HG02852 (cell line): ENCODE results near the gene ZFPL1.
A peak's percentile ranks its signal among the peaks of the same experiment; 100 is the strongest.

Source experiments
- ATAC-seq: cut with Tn5 transposase; IDR thresholded peaks from one replicate; pipeline ENCODE4 v1.9.1; 2021; ENCODE audit warnings: mild to moderate bottlenecking, moderate library complexity; ENCODE audit not compliant: unreplicated experiment

ZFPL1 gene

DNA sequence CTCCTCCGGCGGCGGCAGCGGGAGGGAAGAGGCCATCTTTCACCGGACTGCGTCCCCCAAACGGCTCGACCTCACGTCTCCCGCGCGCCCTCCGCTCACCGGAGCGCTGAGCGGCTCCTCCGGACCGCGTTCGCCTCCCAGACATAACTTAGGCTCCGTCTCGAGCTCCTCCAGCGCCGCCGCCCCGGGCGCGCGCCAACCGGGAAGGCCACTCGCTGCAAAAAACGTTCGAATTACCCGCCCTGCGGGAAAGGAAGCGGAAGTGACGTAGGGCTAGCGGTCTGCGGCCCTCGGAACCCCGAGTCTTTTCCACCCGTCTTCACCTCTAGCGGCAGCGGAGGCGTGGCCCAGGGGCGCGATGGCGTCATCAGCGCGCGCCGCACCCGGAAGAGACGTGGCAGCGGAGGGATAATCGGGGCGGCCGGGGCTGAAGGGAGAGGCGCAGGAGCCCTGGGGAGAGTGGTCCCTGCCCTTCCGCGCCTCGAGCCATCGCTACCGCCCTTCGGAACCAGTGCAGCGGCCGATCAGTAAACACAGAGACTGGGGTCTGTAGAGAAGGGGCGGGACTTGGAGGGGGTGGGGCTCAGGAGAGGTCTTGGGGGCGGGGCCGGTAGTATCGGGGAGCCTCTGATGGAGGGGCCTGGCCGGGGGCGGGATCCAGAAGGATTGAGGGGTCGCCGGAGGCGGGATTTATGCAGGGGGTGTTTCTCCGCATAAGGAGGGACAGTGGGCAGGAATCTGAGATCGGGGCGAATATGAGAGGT is at the start of gene ZFPL1, which contains the start of gene CDCA5:
Gene ZFPL1 (plus strand): TSS at position 389 of the 764 bp plus-strand sequence. CDS start 477 bp downstream, outside the sequence.
Gene CDCA5 (minus strand): TSS at position 207 of the 764 bp plus-strand sequence. CDS start 62 bp downstream, at position 145.
- ATAC-seq = peak; percentile 68

DNA sequence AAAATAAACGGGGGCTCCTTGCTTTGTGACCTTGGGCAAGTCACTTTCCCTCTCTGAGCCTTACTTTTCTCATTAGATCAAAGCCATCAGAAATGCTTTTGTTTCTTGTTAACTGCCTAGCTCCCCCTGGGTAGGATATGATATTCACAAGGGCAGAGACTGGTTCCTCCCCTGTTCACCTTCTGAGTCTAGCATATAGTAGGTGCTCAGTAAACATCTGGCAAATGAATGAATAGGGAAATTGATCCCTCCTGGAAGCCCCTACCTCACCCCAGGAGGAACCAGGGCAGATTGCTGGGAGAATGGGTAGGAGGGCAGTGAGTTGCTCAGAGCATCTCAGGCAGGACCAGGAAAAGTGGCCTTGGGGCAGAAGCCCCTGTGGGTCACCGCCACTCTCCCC is 49.6 kb upstream of the ZFPL1 start:
- ATAC-seq = no peak

DNA sequence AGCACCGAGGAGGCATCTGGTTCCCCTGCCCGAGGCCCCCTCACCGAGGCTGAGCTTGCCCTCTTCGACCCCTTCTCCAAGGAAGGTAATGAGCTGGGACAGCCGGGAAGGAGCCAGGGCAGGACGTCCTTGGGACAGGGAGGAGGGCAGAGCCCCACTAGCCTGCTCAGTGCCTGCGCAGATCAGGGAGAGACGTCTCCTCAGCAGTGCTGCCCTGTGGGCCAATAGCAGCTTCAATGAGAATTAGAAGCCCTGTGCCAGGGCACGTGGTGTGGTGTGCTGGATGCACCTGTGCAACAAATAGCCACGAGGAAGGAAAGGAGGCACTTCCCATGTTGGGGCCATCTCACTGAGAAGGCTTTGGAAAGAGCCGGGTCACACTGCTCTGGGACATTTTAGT is 48.4 kb upstream of the ZFPL1 start:
- ATAC-seq = no peak

DNA sequence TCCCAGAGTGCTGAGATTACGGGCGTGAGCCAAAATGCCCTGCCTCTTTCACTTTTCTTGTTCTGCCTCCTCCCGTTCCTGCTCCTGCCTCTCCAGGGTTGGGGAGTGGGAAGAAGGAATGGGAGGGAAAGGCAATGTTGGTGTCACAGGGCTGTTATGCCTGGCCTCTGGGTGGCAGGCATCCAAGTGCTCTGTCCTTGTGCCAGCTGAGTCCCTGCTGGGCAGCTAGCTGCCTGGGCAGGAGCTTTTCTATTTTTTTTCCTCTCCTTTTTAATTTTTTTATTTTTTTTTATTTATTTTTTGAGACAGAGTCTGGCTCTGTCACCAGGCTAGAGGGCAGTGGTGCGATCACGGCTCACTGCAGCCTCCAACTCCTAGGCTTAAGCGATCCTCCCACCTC is 47.1 kb upstream of the ZFPL1 start:
- no peak for ATAC-seq

DNA sequence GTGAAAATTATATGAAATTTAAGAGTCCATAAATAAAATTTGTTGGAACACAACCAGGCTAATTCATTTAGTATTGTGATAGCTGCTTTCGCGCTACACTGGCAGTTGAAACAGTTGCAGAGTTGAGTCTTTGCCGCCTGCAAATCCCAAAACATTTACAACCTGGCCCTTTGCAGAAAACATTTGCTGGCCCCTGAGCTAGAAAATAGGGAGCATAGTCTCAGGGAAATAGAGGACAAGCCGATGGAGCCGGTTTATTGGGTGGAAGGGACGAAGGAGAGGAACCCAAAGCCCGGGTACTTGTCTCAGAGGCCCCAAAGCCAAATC is 43.5 kb upstream of the ZFPL1 start:
- ATAC-seq = no peak

DNA sequence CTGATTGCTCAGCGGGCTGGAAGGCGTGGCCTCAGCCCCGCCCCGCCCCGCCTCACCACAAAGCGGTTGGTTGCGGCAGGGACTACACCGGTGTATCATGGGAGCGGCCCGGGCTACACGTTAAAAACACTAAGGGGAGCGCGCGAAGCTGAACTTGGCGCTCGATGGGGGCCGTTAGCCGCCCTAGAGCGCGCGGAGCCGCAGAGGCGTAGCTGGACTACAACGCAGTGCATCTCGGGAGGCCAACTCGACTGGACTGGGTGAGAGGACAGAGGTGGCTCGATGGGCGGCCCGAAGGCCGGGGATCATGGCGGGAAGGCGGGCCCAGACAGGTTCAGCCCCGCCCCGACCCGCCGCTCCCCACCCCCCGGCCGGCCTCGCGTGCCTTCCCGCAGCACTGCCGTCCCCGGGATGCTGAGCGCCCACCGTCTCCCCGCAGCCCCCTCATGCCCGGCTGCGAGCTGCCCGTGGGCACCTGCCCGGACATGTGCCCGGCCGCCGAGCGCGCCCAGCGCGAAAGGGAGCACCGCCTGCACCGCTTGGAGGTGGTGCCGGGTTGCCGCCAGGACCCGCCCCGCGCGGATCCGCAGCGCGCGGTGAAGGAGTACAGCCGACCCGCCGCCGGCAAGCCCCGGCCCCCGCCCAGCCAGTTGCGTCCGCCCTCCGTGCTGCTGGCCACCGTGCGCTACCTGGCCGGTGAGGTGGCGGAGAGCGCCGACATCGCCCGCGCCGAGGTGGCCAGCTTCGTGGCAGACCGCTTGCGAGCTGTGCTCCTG is 43.0 kb upstream of the ZFPL1 start, which contains the start of gene SAC3D1:
Gene SAC3D1 (plus strand): TSS at position 364 of the 776 bp plus-strand sequence. CDS start 83 bp downstream, at position 447.
- ATAC-seq = peak; percentile 84

DNA sequence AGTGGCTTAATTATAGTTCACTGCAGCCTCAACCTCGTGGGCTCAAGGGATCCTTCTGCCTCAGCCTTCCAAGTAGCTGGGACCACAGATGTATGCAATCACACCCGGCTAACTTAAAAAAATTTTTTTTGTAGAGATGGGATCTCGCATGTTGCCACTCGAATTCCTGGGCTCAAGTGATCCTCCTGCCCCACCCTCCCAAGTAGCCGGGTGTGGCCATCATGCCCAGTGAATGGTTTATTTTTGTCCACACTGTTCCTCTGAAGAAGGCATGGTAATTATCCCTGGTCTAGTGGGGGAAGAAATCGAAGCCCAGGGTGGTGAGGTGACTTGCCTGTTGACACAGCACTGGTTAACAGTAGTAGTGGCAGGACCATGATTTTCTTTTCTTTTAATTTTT is 41.1 kb upstream of the ZFPL1 start:
- no peak for ATAC-seq

DNA sequence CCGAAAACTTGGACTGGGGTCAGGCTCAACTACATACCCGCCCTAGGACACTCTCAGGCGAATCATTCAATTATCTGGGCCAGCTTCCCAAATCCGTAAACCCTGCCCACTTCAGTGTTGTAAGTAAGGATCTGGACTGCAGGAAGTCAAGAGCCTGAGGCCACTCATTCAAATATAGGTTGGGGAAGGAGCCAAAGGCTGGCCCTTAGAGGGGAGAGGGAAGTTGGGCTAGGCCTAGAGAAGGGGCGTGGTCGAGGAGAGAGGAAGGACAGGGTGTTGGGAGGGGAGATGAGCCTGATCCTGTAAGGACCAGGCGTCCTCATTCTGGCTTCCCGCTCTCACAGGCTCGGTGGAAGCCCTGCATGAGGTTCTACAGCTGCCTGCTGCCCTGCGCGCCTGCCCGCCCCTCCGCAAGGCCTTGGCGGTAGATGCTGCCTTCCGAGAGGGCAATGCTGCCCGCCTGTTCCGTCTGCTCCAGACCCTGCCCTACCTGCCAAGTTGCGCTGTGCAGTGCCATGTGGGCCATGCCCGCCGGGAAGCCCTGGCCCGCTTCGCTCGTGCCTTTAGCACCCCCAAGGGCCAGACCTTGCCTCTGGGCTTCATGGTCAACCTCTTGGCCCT is 40.0 kb upstream of the ZFPL1 start:
- ATAC-seq = no peak

DNA sequence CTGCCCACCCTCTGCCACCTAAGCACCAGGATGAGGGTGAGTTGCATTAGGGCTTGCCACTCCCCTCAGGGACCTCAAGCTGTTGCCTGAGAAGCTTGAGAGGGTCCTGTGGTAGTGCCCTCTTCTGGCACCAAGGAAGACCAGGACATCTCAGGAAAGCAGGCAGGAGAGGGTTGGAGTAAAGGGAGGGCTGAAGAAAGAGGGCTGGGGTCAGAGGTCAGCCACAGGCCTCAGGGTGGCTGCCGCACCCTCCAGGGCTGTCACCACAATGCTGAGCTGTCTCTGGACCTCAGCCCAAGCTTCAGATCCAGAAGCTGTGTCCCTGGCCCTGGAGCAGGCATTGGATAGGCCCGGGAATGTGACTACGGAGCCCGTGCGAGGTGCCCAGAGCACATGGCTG is 39.0 kb upstream of the ZFPL1 start:
- no peak for ATAC-seq

DNA sequence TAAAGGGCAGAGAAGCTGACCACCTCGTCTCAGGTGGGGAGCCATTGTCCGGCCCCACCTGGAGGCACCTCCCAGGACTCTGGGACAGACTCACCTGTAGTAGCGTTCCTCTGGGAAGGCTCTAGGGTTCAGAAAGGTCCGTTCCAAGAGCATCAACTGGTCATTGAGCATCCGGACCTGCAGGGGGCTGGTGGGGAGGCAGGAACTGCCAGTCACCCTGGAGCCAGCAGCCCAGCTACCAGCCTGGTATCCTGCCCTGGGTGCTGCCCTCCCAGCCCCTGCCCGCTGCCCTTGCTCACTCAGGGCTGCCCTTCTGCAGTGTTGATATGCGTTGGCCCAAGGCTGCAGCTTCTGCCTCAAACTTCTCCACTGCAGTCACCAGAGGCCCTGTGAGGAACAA is 38.3 kb upstream of the ZFPL1 start:
- ATAC-seq = no peak

DNA sequence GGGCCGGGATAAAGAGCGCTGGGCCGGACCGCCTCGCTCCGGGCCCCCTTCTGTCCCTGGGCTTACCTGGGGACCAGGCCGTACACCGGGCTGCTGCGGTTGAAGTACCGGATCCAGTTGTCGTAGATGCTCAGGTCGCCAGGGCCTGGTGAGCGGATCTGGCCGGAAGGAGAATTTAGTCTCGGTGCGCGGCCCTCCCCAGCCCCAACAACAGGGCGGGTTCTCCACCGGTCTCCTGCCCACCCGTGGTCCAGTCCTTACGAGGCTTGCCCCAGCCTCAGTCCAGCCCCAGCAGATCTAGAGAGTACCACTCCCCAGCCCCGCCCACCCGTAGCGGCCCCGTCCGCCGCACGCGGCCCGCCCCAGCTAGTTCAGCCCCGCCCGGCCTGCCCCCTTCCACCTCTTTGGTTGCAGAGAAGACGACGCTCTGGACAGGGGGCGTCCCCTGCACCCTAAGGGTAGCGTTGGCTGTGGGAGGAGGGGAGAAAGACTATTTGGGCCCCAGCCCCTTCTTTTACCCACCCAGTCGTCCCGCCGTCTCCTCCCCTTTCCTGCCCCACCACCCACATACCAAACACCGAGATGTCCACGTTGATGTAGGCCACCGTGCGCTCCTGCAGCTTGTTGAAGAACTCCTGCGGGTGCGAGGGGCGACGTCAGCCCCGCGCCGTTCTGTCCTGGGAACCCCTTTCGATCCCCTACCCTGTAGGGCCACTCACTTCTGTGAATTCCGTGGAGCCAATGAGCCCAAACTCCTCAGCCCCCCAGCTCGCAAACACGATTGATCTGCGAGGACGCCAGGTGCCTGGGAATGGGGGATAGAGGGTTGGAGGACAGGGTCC is 36.2 kb upstream of the ZFPL1 start:
- no peak for ATAC-seq

DNA sequence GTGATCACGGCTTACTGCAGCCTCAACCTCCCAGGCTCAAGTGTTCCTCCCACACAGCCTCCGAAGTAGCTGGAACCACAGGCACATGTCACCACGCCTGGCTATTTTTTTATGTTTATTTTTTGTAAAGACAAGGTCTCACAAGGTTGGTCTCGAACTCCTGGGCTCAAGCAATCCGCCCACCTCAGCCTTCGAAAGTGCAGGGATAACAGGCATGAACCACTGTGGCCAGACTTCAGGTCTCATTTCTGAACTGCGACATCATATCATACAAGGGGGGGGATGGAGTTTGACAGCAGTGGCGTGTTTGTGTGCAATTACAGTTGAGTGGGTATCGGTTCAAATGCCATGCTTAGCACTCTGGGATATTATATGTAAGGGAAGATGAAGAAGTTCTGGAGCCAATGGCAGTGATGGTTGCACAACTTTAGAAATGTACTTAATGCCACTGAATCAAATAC is 32.6 kb upstream of the ZFPL1 start:
- no peak for ATAC-seq

DNA sequence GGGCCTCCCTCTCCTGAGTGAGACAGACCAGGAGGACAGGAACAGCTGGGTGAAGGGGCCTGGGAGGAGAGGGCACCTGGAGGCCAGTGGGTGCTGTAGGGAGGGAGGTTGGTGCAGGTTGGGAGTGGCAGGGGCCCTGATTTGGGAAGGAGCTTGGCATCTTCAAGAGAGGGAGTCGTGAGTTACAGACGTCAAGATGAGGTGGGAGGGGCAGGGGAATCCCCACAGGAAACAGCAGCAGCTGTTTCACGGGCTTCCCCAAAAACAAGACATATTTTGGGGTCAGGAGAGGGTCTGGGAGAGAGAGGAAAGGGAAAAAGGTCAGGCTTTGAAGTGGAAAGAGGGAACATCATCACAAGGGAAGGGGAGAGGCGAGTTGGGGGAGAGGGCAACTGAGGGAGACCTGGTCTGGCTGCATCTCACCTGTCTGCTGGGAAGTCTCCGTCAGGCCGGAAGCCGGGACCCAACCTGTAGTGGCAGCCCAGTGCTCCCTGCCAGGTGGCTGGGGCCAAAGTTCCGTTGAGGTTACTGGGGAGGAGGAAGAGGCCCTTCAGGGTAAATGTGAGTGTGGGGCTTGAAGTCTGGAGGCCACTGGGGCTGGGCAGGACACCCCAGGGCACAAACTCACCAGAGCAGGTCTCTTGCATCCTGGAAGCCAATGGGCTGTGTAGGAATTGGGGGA is 30.1 kb upstream of the ZFPL1 start:
- ATAC-seq = no peak

DNA sequence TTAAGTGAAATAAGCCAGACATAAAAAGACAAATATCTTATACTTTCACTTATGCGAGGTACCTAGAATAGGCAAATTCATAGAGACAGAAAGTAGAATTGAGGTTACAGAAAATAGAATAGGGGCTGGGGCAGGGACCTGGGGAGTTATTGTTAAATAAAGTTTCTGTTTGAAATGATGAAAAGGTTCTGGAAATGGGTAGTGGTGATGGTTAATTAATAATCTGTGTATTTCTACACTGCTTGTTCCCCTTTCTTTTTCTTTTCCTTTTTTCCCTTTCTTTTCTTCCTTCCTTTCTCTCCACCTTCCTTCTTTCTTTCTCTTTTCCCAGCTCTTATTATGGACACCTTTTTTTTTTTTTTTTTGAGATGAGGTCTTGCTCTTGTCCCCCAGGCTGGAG is 28.5 kb upstream of the ZFPL1 start:
- ATAC-seq = no peak

DNA sequence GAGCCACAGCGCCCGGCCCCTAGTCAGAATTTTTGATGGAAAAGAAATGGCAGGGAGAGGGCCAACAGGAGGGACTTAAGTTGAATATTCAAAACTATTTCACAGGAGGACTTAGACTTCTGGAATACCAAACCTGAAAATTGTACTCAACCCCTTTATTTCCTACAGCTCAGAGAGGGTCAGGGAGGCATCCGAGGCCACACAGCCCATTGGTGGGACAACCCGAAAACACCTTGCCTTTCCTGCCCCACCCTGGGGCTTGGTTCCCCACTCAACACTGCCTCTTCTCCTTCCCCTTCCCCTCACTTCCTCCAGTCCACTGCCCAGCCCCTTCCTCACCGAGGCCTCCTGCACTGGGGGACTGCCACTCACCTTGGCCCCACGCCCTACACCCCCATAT is 27.0 kb upstream of the ZFPL1 start:
- no peak for ATAC-seq

DNA sequence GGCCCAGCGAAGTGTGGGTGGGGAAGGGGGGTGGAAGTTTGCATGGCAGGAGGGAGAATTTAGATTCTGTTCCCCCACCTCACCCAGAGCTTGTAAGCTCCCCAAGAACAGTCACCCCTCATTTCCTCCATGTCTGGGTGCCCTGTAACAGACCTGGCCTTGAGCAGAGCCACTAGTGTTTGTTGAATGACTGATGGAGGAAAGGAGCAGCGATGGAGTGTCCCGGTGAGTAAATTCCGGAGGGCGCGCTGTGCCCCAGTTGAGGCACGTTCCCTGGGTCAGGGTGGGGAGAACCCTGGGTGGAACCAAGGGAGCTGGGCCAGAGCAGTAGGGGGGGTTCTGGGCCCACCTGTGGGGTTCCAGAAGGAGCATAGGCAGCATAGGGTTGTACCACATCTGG is 26.5 kb upstream of the ZFPL1 start:
- no peak for ATAC-seq

DNA sequence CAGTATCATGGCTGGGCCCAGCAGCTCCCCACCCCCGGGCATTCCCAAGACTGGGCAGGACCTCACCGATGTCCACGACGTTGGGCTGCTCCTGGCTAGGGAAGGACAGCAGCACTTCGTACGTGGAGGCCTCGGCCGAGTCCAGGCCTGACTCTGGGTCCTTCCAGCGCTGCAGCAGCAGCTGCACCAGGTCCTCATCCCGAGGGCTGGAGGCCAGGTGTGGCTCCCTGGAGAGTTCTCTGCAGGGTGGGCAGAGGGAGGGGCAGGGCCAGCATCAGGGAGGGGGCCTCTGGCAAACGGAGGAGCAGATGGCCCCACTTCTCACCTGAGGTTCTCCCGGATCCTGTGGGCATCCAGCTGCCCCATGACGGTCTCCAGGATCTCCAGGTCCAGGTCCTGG is 26.0 kb upstream of the ZFPL1 start:
- no peak for ATAC-seq

DNA sequence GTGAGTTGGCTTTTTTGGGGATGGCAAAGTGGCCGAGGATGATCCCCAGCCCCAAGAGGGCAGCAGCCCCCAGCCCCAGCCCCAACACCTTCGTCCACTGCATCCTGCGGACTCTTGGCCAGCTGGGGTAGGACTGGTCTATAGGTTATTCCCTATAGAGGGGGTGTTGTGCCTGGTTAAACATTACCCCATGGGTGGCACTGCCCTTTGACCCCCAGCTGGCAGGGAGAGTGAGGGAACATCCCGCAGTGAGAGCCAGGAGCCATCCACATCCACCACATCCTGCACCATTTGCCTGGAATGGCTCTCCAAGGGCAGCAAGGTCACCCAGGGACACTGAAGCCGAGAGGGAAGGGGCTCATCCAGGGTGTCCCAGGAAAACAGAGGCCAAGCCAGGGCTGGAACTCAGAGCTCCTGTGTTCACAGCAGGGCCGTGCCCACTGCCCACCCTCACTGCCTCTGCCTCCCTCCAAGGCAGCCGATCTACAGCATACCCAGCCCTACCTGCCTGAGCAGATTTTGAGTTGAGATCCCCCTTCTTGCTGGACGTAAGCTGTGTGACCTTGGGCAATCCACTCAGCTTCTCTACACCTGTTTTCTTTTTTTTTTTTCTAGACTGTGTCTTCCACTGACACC is 25.5 kb upstream of the ZFPL1 start, which contains the start of gene NAALADL1:
Gene NAALADL1 (minus strand): TSS at position 135 of the 636 bp plus-strand sequence. CDS start 32 bp downstream, at position 103.
- ATAC-seq = no peak

DNA sequence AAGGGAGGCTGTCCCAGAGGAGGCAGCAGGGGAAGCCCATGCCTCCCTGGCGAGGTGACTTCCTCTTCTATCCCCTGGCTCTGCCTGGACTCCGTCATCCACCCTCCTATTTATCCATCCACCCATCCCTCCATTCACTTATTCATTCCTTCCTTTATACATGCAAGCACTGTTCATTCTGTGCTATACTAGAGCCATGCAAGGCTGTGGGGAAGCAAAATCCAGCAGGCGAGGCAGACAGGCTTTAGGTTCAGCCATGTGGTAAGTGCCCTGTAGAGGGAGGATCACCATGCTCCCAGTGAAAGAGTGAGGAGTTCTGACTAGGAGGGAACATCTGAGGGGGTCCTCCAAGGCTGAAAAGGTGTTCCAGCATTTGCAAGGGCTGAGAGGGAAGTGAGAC is 24.5 kb upstream of the ZFPL1 start:
- no peak for ATAC-seq
